Activated T-helper 2 cell treated with anti-CD3 and anti-CD28 coated beads, Interferon-gamma antibody, Interleukin-2, Interleukin-4, amounts not matched to agents 10 μg/mL and 5 μg/mL and 100 μg/mL, durations not matched to agents 14 hours and 24 hours and 36 hours (primary cell): ENCODE data around the gene ATP8B2. TPM values are rescaled to one million over a fixed set of nuclear protein-coding genes. Genes with fewer than 3 reads are reported as not detected.
"Not testable (repeated sequence)": the region's sequence is repeated elsewhere in the genome, so short reads cannot be mapped to it uniquely, and the experiment has no call there.

ENCODE experiments used
- DNase-seq: peaks from one replicate; pipeline ENCODE4 v3.0.0; 2021; ENCODE audit warnings: low spot score
- H3K27ac Mint-ChIP-seq: one replicate; pipeline ENCODE4 v1.8.0; 2021; ENCODE audit warnings: mixed read lengths
- H3K27me3 Mint-ChIP-seq: one replicate; pipeline ENCODE4 v1.8.0; 2021; ENCODE audit warnings: low read depth, mixed read lengths
- H3K36me3 Mint-ChIP-seq: one replicate; pipeline ENCODE4 v1.8.0; 2021; ENCODE audit warnings: low read depth, mixed read lengths
- H3K4me1 Mint-ChIP-seq: one replicate; pipeline ENCODE4 v1.8.0; 2021; ENCODE audit warnings: low read depth, mixed read lengths
- H3K4me3 Mint-ChIP-seq: one replicate; pipeline ENCODE4 v1.8.0; 2021; ENCODE audit warnings: low read depth, mild to moderate bottlenecking, moderate library complexity, mixed read lengths
- H3K9me3 Mint-ChIP-seq: one replicate; pipeline ENCODE4 v1.8.0; 2021; ENCODE audit warnings: mixed read lengths
- intact Hi-C: fragments of 100-400 bp; cut with micrococcal nuclease; formaldehyde crosslinking; loops from one replicate; pipeline ENCODE4 v1.15.1; 2023
- total RNA-seq: library from RNA; stranded (reverse); gene quantifications from 2 replicates; pipeline ENCODE4 v1.2.3, GENCODE V29; 2022

Gene ATP8B2
- total RNA-seq, 1 donor from 2014 or later = 44.0 TPM

GRCh38 chr1:154327466-154328317 is 2.4 kb downstream of the ATP8B2 start:
- peaks cover 8% of the 10 kb centered on the region for H3K27me3 Mint-ChIP-seq
- intact Hi-C loops = loop anchor here (5.0 to 10.0 kb wide), 3 partner anchors 145 to 627 kb away; partner anchors contain the start of genes PBXIP1 and UBE2Q1
- DNase-seq = no peak
- peaks cover 52% of the 10 kb centered on the region for H3K4me1 Mint-ChIP-seq
- no peaks in the 10 kb centered on the region for H3K9me3 Mint-ChIP-seq
- peak overlapping the region; percentile 48 for H3K27ac Mint-ChIP-seq
- peaks cover 28% of the 10 kb centered on the region for H3K36me3 Mint-ChIP-seq
- H3K4me3 Mint-ChIP-seq = peak overlapping the region; percentile 75

DNA sequence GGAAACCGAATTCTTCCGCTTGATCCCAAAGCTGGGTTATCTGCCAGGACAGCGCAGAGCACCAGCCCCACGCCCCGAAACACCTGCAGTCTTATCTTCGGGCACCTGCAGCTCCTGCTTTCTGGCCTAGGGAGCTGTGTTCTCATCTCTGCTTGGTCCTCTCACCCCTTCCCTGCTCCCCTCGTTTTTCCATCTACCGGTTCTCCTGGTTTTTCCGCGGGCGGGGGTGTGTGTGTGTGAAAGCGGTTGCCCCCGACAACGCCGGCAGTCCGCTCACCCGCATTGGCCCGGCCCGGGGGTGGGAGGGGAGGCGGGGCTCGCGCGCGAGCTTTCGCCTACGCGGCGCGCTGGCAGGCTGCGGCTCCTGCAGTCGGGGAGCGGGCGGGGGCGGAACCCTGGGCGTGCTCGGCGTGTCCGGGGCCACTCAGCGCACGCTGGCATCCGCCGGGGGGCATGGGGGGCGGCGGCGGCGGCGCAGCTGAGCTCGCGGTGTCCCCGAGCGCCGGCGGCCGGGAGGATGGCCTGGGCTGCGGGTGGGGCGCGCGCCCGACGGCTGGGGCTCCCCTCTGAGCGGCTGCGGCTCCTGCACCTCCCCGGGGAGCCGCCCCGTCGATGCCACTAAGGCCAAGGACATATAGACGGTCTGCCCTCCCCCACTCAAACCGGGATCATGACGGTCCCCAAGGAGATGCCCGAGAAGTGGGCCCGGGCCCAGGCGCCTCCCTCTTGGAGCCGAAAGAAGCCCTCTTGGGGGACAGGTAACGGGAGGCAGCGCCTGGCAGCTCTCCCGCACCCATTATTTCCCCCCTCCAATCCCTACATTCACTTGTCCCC is 3.2 kb downstream of the ATP8B2 start:
- intact Hi-C loops = loop anchor here (5.0 to 10.0 kb wide), 3 partner anchors 146 to 626 kb away; partner anchors contain the start of genes PBXIP1 and UBE2Q1
- peak overlapping the region; percentile 75 for H3K4me3 Mint-ChIP-seq

GRCh38 chr1:154329152-154329521 is 3.8 kb downstream of the ATP8B2 start:
- Mint-ChIP-seq H3K4me1 (peaks cover 52% of the 10 kb centered on the region), H3K36me3 (peaks cover 36% of the 10 kb centered on the region), H3K9me3 (no peaks in the 10 kb centered on the region), H3K27ac (no peak overlapping the region), H3K27me3 (peaks cover 1% of the 10 kb centered on the region), H3K4me3 (peak overlapping the region; percentile 56)
- no peak for DNase-seq
- intact Hi-C loops = loop anchor here (5.0 to 10.0 kb wide), 3 partner anchors 147 to 626 kb away; partner anchors contain the start of genes PBXIP1 and UBE2Q1

More for the DNA sequence above, 3.2 kb downstream of the ATP8B2 start:
- H3K9me3 Mint-ChIP-seq = no peaks in the 10 kb centered on the region
- peaks cover 4% of the 10 kb centered on the region for H3K27me3 Mint-ChIP-seq
- DNase-seq = peak; percentile 83
- peaks cover 52% of the 10 kb centered on the region for H3K4me1 Mint-ChIP-seq
- peaks cover 31% of the 10 kb centered on the region for H3K36me3 Mint-ChIP-seq
- no peak overlapping the region for H3K27ac Mint-ChIP-seq

- peak overlapping the region; percentile 31 for H3K27ac Mint-ChIP-seq
- intact Hi-C loops = loop anchor here (5.0 to 10.0 kb wide), 3 partner anchors 147 to 625 kb away; partner anchors contain the start of genes PBXIP1 and UBE2Q1
- no peaks in the 10 kb centered on the region for H3K27me3 Mint-ChIP-seq
- peaks cover 51% of the 10 kb centered on the region for H3K4me1 Mint-ChIP-seq
- DNase-seq = no peak
- peak overlapping the region; percentile 56 for H3K4me3 Mint-ChIP-seq
- H3K36me3 Mint-ChIP-seq = peaks cover 40% of the 10 kb centered on the region
- no peaks in the 10 kb centered on the region for H3K9me3 Mint-ChIP-seq
These were observed 4.3 kb downstream of the ATP8B2 start for GRCh38 chr1:154329551-154330131.

DNA sequence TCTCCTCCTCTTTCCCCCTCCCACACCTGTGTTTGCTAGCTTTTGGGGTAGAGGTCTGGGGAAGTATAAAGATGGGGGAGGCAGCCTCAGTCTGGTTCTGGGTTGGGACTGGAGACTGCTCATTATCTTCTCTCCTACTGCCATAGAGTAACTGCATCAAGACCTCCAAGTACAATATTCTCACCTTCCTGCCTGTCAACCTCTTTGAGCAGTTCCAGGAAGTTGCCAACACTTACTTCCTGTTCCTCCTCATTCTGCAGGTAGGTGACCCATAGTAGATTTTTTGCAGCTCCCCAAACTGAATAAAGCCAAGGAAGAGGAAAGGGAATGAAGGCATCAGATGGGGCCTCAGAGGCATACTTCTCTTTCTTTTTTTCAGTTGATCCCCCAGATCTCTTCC is 5.3 kb downstream of the ATP8B2 start:
- intact Hi-C loops = no loop called here
- no peak overlapping the region for H3K27ac Mint-ChIP-seq

GRCh38 chr1:154334079-154335024 is 9.0 kb downstream of the ATP8B2 start:
- Mint-ChIP-seq H3K27me3 (no peaks in the 10 kb centered on the region), H3K36me3 (peaks cover 72% of the 10 kb centered on the region), H3K4me3 (no peak overlapping the region), H3K4me1 (peaks cover 53% of the 10 kb centered on the region), H3K27ac (peak overlapping the region; percentile 53), H3K9me3 (no peaks in the 10 kb centered on the region)
- no peak for DNase-seq
- intact Hi-C loops = loop anchor here (2.0 to 5.0 kb wide), 3 partner anchors 58 to 137 kb away; no protein-coding TSS in a partner anchor

More for the DNA sequence above, 5.3 kb downstream of the ATP8B2 start:
- H3K4me3 Mint-ChIP-seq = peak overlapping the region; percentile 34
- DNase-seq = no peak
- no peaks in the 10 kb centered on the region for H3K9me3 Mint-ChIP-seq
- no peaks in the 10 kb centered on the region for H3K27me3 Mint-ChIP-seq
- H3K36me3 Mint-ChIP-seq = peaks cover 47% of the 10 kb centered on the region
- peaks cover 56% of the 10 kb centered on the region for H3K4me1 Mint-ChIP-seq

GRCh38 chr1:154335025-154335714 is 9.8 kb downstream of the ATP8B2 start:
- DNase-seq = peak; percentile 79
- Mint-ChIP-seq H3K27me3 (no peaks in the 10 kb centered on the region), H3K4me3 (no peak overlapping the region), H3K27ac (peak overlapping the region; percentile 76), H3K4me1 (peaks cover 49% of the 10 kb centered on the region), H3K9me3 (no peaks in the 10 kb centered on the region), H3K36me3 (peaks cover 75% of the 10 kb centered on the region)
- intact Hi-C loops = loop anchor here (2.0 to 5.0 kb wide), 3 partner anchors 58 to 138 kb away; no protein-coding TSS in a partner anchor

- intact Hi-C loops = loop anchor here (5.0 kb wide), 2 partner anchors 125 to 140 kb away; no protein-coding TSS in a partner anchor
- DNase-seq = no peak
- H3K27ac Mint-ChIP-seq = peak overlapping the region; percentile 14
- no peaks in the 10 kb centered on the region for H3K27me3 Mint-ChIP-seq
- H3K36me3 Mint-ChIP-seq = peaks cover 75% of the 10 kb centered on the region
- peaks cover 42% of the 10 kb centered on the region for H3K4me1 Mint-ChIP-seq
- H3K4me3 Mint-ChIP-seq = peak overlapping the region; percentile 38
- H3K9me3 Mint-ChIP-seq = no peaks in the 10 kb centered on the region
These were observed 12.0 kb downstream of the ATP8B2 start for GRCh38 chr1:154337253-154337894.

GRCh38 chr1:154338875-154339274 is 13.6 kb downstream of the ATP8B2 start:
- Mint-ChIP-seq H3K36me3 (peaks cover 82% of the 10 kb centered on the region), H3K9me3 (no peaks in the 10 kb centered on the region), H3K27ac (no peak overlapping the region)

DNA sequence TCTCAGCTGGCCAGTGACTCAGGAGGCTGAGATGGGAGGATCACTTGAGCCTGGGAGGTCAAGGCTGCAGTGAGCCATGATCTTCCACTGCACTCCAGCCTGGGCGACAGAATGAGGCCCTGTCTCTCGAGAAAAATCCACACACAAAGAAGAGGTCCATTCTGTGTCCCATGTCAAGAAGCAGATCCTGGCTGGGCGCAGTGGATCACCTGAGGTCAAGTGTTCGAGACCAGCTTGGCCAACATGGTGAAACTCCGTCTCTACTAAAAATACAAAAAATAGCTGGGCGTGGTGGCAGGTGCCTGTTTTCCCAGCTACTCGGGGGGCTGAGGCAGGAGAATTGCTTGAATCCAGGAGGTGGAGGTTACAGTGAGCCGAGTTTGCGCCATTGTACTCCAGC is 16.0 kb downstream of the ATP8B2 start:
- H3K4me3 Mint-ChIP-seq, intact Hi-C loops, H3K27ac Mint-ChIP-seq: not testable (repeated sequence)

More at GRCh38 chr1:154338875-154339274, 13.6 kb downstream of the ATP8B2 start:
- Mint-ChIP-seq H3K27me3 (no peaks in the 10 kb centered on the region), H3K4me3 (no peak overlapping the region), H3K4me1 (peaks cover 57% of the 10 kb centered on the region)
- no peak for DNase-seq
- intact Hi-C loops = loop anchor here (5.0 kb wide), 2 partner anchors 123 to 142 kb away; no protein-coding TSS in a partner anchor

More for the DNA sequence above, 16.0 kb downstream of the ATP8B2 start:
- not testable (repeated sequence) for H3K9me3 Mint-ChIP-seq, H3K27me3 Mint-ChIP-seq, DNase-seq
- Mint-ChIP-seq H3K36me3 (peaks cover 88% of the 10 kb centered on the region), H3K4me1 (peaks cover 65% of the 10 kb centered on the region)
